ENCODE measurements around the gene AUP1. TPM values are rescaled to one million over a fixed set of nuclear protein-coding genes. Genes with fewer than 3 reads are reported as not detected.

AUP1 gene
- total and polyA plus RNA-seq, 12 donors, result 88.5 to 527 (median 113) TPM

DNA sequence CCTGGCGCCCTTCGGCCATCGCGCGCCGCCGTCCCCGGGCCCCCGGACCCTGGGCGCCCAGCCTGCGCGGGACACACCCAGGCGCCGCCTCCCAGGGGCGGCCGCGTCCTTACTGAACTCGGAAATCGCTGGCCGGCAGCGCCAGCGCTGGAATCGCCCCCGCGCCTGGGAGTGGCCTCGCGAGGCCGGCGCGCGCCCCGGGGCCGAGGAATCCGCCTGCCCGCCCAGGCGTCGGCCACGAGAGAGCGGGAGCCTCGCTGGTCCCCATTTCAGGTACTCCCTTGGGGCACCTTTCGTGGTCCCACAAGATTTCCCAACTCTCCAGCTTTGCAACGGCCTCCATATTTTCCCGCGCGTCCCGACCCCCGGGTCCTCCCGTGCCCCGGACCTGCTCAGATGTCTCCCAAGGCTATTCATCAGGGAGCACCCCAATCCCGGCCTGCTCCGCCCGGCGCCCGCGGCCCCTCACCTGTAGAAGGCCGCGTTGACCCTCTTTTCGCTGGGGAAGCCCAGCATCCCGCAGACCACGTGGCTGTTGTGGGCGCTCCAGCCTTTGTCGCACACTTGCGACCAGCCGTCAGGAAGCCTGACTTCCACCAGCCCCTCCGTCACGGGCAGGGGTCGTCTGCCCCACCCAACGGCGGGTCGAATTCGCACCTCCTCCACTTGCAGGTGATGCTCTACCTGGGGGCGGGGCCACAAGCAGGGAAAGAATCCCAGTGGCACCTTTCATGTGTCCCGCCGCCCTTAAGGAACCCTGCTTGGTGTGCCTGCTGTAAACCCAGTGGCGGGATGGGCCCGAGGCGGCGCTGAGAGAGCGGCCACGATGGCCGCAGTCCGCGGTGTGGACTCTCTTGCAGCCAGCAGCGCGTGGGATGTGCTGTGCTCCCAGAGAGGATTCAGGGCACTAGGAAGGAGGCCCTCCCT lies 19.7 kb upstream of the AUP1 start:
- Histone ChIP-seq H3K27me3 (no peaks in the 10 kb centered on the region), H3K4me3 (peak overlapping the region in 2 of 4 donors; percentile 52 to 54), H3K27ac (peak overlapping the region in 2 of 5 donors; percentile 22 to 55), H3K36me3 (replicated peaks in 1 of 2) (no peaks in the 10 kb centered on the region), H3K9me3 (replicated peaks in 1 of 3) (no peaks in the 10 kb centered on the region), H3K4me1 (replicated peaks in 1 of 2) (peaks cover 5 to 33% of the 10 kb centered on the region in 2 donors)
- intact Hi-C loops (cut with DNase I), result no loop called here
- peak in 6 of 7 donors; percentile 49 to 64 (median 56) for DNase-seq
- TF ChIP-seq POLR2A (IDR thresholded peaks at IDR 0.05), result peak in 1 of 2 donors; percentile 9
- TF ChIP-seq, protein P1, sequence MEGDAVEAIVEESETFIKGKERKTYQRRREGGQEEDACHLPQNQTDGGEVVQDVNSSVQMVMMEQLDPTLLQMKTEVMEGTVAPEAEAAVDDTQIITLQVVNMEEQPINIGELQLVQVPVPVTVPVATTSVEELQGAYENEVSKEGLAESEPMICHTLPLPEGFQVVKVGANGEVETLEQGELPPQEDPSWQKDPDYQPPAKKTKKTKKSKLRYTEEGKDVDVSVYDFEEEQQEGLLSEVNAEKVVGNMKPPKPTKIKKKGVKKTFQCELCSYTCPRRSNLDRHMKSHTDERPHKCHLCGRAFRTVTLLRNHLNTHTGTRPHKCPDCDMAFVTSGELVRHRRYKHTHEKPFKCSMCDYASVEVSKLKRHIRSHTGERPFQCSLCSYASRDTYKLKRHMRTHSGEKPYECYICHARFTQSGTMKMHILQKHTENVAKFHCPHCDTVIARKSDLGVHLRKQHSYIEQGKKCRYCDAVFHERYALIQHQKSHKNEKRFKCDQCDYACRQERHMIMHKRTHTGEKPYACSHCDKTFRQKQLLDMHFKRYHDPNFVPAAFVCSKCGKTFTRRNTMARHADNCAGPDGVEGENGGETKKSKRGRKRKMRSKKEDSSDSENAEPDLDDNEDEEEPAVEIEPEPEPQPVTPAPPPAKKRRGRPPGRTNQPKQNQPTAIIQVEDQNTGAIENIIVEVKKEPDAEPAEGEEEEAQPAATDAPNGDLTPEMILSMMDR (IDR thresholded peaks at IDR 0.05), result no peak
- 10 to 20% (median 14%) methylated on average over 23 to 85 of the region's 85 CpGs for WGBS, 4 donors

DNA sequence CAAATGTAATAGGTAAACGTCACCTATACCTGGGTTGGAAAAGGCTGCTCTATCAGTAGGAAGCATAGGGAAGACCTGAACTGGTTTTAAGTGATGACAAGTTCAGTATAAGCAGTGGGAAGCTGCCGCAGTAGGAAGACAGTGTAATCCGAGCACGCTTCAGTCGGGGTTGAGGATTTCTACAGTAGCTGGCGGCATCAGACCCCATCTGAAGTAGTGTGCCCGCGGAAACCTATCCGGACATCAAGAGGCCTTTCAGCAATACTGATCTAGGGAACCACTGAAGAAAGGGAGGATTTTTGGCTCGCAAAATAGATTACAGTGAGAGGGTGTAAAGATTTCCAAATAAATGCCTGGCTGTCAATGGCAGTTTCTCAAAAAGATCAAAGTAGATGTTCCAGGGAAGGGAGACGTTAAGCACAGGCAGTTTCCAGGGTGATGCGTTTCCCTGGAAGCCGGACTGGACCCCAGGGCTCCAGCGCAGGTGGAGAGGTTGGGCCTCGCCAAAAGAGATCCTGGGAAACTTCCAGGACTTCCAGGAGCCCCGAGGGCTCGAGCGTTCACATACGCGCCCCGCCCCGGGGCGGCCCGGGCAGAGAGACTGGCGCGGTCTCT lies 18.9 kb upstream of the AUP1 start:
- peak overlapping the region in 2 of 4 donors; percentile 52 to 54 for H3K4me3 ChIP-seq
- H3K4me1 ChIP-seq (replicated peaks in 1 of 2), result peaks cover 5 to 29% of the 10 kb centered on the region in 2 donors
- H3K27me3 ChIP-seq, result no peaks in the 10 kb centered on the region
- no peaks in the 10 kb centered on the region for H3K9me3 ChIP-seq (replicated peaks in 1 of 3)
- H3K36me3 ChIP-seq (replicated peaks in 1 of 2), result no peaks in the 10 kb centered on the region
- WGBS, 4 donors, result 23 to 42% (median 33%) methylated on average over 15 to 26 of the region's 26 CpGs
- peak in 1 of 7 donors; percentile 53 for DNase-seq
- TF ChIP-seq POLR2A (IDR thresholded peaks at IDR 0.05), result no peak
- TF ChIP-seq, protein P1 (IDR thresholded peaks at IDR 0.05), result no peak
- peak overlapping the region in 2 of 5 donors; percentile 22 to 55 for H3K27ac ChIP-seq
- intact Hi-C loops (cut with DNase I), result no loop called here

- no peak for TF ChIP-seq POLR2A (IDR thresholded peaks at IDR 0.05)
- TF ChIP-seq, protein P1 (IDR thresholded peaks at IDR 0.05), result no peak
- intact Hi-C loops (cut with DNase I), result no loop called here
- Histone ChIP-seq H3K4me1 (replicated peaks in 1 of 2) (peaks cover 5 to 16% of the 10 kb centered on the region in 2 donors), H3K27me3 (no peaks in the 10 kb centered on the region), H3K9me3 (replicated peaks in 1 of 3) (no peaks in the 10 kb centered on the region), H3K27ac (no peak overlapping the region), H3K36me3 (replicated peaks in 1 of 2) (no peaks in the 10 kb centered on the region), H3K4me3 (no peak overlapping the region)
- DNase-seq, result no peak
- 83 to 92% (median 86%) methylated on average over 3 of the region's 3 CpGs for WGBS, 4 donors
Measured at GRCh38 chr2:74546004-74546403, 16.5 kb upstream of the AUP1 start.

DNA sequence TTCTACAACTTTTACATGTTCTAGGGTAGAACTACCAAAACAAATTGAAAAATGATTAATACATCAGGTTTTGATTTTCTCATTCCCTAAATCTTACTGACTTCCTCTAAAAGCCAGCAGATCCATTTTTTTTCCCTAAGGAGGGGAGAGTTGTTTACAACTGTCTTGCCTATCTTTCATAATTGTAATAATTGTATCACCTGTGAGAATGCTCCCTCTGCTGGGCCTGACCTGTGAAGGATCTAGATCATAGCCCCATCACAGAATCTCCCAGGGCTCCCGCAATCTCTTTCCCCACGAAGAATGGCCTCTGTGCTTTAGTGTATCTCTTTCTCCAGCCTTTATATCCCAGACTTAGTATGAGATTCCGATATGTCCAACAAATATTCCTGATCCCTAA lies 15.1 kb upstream of the AUP1 start:
- H3K27ac ChIP-seq, result no peak overlapping the region
- no peaks in the 10 kb centered on the region for H3K9me3 ChIP-seq (replicated peaks in 1 of 3)
- H3K4me3 ChIP-seq, result no peak overlapping the region
- 87 to 96% (median 90%) methylated on average over 3 of the region's 3 CpGs for WGBS, 4 donors
- TF ChIP-seq POLR2A (IDR thresholded peaks at IDR 0.05), result no peak
- TF ChIP-seq, protein P1 (IDR thresholded peaks at IDR 0.05), result no peak
- intact Hi-C loops (cut with DNase I), result no loop called here
- no peaks in the 10 kb centered on the region for H3K36me3 ChIP-seq (replicated peaks in 1 of 2)
- peaks cover 5 to 13% of the 10 kb centered on the region in 2 donors for H3K4me1 ChIP-seq (replicated peaks in 1 of 2)
- DNase-seq, result no peak
- H3K27me3 ChIP-seq, result no peaks in the 10 kb centered on the region
